Kidney (tissue), 14 donors: ENCODE results near the gene MRS2. TPM values are rescaled to one million over a fixed set of nuclear protein-coding genes. Genes with fewer than 3 reads are reported as not detected.
"Not testable (repeated sequence)": the region's sequence is repeated elsewhere in the genome, so short reads cannot be mapped to it uniquely, and the experiment has no call there.

Experiments
- DNase-seq, 5 donors: peaks; one replicate each; pipeline ENCODE4 v3.0.0-alpha.2; 2013 to 2020
- FAIRE-seq: peaks from 2 replicates; lab custom pipeline; 2012; peaks lifted over from hg19 to GRCh38; lab: Jason Lieb, UNC
- H3K27ac ChIP-seq, 2 donors: one replicate each; pipeline ENCODE4 v1.7.0; 2013; ENCODE audit warnings: low read depth in 2 of 2, low read length in 2 of 2, inconsistent platforms in 1 of 2
- H3K27me3 ChIP-seq: one replicate; pipeline ENCODE4 v1.7.1; 2013; ENCODE audit warnings: low read length, inconsistent platforms; ENCODE audit not compliant: control insufficient read depth, insufficient read depth
- H3K36me3 ChIP-seq, 3 donors: one replicate each; pipeline versions ENCODE4 v1.7.0 to v1.7.1; 2013; ENCODE audit warnings: low read length in 3 of 3, control low read depth in 1 of 3, inconsistent platforms in 1 of 3; ENCODE audit not compliant: insufficient read depth in 3 of 3, control insufficient read depth in 2 of 3
- H3K4me1 ChIP-seq, 3 donors: one replicate each; pipeline versions ENCODE4 v1.7.0 to v1.7.1; 2013; ENCODE audit warnings: low read length in 3 of 3, inconsistent platforms in 1 of 3, low read depth in 1 of 3; ENCODE audit not compliant: control insufficient read depth in 2 of 3, insufficient read depth in 2 of 3
- H3K4me3 ChIP-seq, 3 donors: one replicate each; pipeline versions ENCODE4 v1.7.0 to v1.8.1; 2013; ENCODE audit warnings: low read length in 3 of 3, control low read depth in 1 of 3, inconsistent platforms in 1 of 3
- H3K9ac ChIP-seq, 3 donors: one replicate each; pipeline versions ENCODE4 v1.7.0 to v1.7.1; 2013; ENCODE audit warnings: low read length in 3 of 3, control low read depth in 1 of 3, inconsistent platforms in 1 of 3
- H3K9me3 ChIP-seq, 3 donors: one replicate each; pipeline versions ENCODE4 v1.7.0 to v1.7.1; 2013; ENCODE audit warnings: low read length in 3 of 3, control low read depth in 1 of 3, inconsistent platforms in 1 of 3; ENCODE audit not compliant: control insufficient read depth in 2 of 3, insufficient read depth in 1 of 3
- CTCF ChIP-seq: IDR thresholded peaks from 3 replicates; pipeline ENCODE4 v1.5.1; 2012; ENCODE audit warnings: mild to moderate bottlenecking, moderate library complexity, borderline replicate concordance; ENCODE audit not compliant: insufficient read depth; ENCODE audit errors: extremely low read depth
- intact Hi-C: fragments of 100-400 bp; cut with DNase I; formaldehyde crosslinking; loops from one replicate; pipeline ENCODE4 v1.11.1; 2022
- polyA plus RNA-seq: library from polyadenylated mRNA; stranded (reverse); fragments of 350-450 nt; fragmentation: Illumina TruSeq; extraction: RNeasy Lipid Tissue Mini Kit (QIAGEN cat#74804); gene quantifications from one replicate; pipeline ENCODE4 v1.2.3, GENCODE V29; 2014; ENCODE audit warnings: low read depth, low replicate concordance; ENCODE audit not compliant: insufficient read depth
- total RNA-seq: library from RNA; stranded (reverse); fragmentation: NEBNext Ultra II Directional; extraction: Animal tissue kit (Norgen Biotek cat#: 25700); gene quantifications from one replicate; pipeline ENCODE4 v1.2.1, GENCODE V29; 2021
- donor health status: control.
- donor health status: control.
- donor health status: control.
- donor health status: control.
- donor health status: control.
- donor health status: DM: yes; HTN: yes; CAD: no.
- donor health status: Normal renal cell carcinoma (clear cell type).

The MRS2 gene
- total and polyA plus RNA-seq, 2 donors from 2014 or later, result 23.6 to 27.8 TPM

DNA sequence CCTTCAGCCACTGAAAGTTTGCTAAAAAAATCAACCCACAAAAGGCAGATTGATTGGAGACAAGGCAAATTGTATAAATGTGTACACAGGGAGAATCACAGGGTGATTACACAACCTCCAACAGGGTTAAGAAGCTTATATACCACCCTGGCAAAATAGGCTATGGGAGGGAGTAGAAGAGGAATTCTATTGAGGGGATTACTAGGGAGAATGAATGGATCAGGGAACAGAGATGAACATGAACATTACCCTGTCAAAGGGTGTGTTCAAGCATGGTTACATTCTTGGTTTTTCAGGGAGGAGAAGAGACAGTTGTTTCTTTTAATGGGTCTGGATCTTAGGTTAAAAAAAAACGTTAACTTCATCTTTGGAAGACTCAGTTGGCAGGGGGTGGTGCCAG is 5.1 kb upstream of the MRS2 start:
- Histone ChIP-seq H3K4me3 (no peak overlapping the region), H3K27ac (no peak overlapping the region), H3K36me3 (no peaks in the 10 kb centered on the region), H3K9ac (no peak overlapping the region), H3K4me1 (peaks cover 0 to 4% (median 0%) of the 10 kb centered on the region in 3 donors), H3K9me3 (no peaks in the 10 kb centered on the region), H3K27me3 (no peaks in the 10 kb centered on the region)
- intact Hi-C loops, result no loop called here
- TF ChIP-seq CTCF, result no peak
- DNase-seq (no peak), FAIRE-seq (no peak)

DNA sequence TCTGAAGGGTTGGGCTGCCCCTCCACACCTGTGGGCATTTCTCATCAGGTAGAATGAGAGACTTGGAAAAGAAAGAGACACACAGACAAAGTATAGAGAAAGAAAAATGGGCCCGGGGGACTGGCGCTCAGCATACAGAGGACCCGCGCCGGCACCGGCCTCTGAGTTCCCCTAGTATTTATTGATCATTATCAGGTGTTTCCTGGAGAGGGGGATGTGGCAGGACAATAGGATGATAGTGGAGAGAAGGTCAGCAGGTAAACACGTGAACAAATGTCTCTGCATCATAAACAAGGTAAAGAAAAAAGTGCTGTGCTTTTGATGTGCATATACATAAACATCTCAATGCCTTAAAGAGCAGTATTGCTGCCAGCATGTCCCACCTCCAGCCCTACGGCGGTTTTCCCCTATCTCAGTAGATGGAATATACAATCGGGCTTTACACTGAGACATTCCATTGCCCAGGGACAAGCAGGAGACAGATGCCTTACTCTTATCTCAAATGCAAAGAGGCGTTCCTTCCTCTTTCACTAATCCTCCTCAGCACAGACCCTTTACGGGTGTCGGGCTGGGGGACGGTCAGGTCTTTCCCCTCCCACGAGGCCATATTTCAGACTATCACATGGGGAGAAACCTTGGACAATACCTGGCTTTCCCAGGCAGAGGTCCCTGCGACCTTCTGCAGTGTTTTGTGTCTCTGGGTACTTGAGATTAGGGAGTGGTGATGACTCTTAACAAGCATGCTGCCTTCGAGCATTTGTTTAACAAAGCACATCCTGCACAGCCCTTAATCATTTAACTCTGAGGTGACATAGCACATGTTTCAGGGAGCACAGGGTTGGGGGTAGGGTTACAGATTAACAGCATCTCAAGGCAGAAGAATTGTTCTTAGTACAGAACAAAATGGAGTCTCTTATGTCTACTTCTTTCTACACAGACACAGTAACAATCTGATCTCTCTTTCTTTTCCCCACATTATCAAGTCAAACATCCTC is 2.4 kb upstream of the MRS2 start:
- H3K36me3 ChIP-seq, FAIRE-seq, H3K4me3 ChIP-seq, H3K27ac ChIP-seq, H3K27me3 ChIP-seq, intact Hi-C loops, DNase-seq, H3K9ac ChIP-seq, H3K9me3 ChIP-seq, H3K4me1 ChIP-seq: not testable (repeated sequence)

GRCh38 chr6:24401458-24401857 is 1.3 kb upstream of the MRS2 start:
- H3K4me3 ChIP-seq, result no peak overlapping the region
- H3K27me3 ChIP-seq, result no peaks in the 10 kb centered on the region
- TF ChIP-seq CTCF, result no peak
- peaks cover 0 to 5% (median 0%) of the 10 kb centered on the region in 3 donors for H3K36me3 ChIP-seq
- no peak overlapping the region for H3K9ac ChIP-seq
- H3K27ac ChIP-seq, result no peak overlapping the region
- H3K4me1 ChIP-seq, result peaks cover 3 to 5% (median 4%) of the 10 kb centered on the region in 3 donors
- DNase-seq, result peak in 1 of 5 donors; percentile 16
- H3K9me3 ChIP-seq, result no peaks in the 10 kb centered on the region
- intact Hi-C loops, result no loop called here
- FAIRE-seq, result no peak

GRCh38 chr6:24403501-24403824 is 727 bp downstream of the MRS2 start:
- DNase-seq, result peak in 1 of 5 donors; percentile 39
- Histone ChIP-seq H3K36me3 (peaks cover under 1 to 6% (median 2%) of the 10 kb centered on the region in 3 donors), H3K27ac (peak overlapping the region; percentile 78 to 87), H3K4me1 (peaks cover 3 to 5% (median 4%) of the 10 kb centered on the region in 3 donors), H3K9me3 (no peaks in the 10 kb centered on the region), H3K9ac (peak overlapping the region; percentile 89 to 91 (median 91)), H3K4me3 (peak overlapping the region; percentile 92 to 98 (median 96)), H3K27me3 (no peaks in the 10 kb centered on the region)
- intact Hi-C loops, result no loop called here
- no peak for TF ChIP-seq CTCF
- no peak for FAIRE-seq
